ENCODE measurements around the gene SLC38A7. TPM values are rescaled to one million over a fixed set of nuclear protein-coding genes. Genes with fewer than 3 reads are reported as not detected.

Gene SLC38A7
- total RNA-seq, 1 experiment from 2014 or later, result 21.3 TPM

- no TSS peak for BruUV-seq (replicated peaks)
- no peak overlapping the region for H3K4me3 ChIP-seq (ENCODE audit: low read depth, low read length, poor library complexity, severe bottlenecking)
- TF ChIP-seq CTCF (conservative IDR thresholded peaks at IDR 0.05; ENCODE audit: low read depth, low read length), result no peak
- no peak for TF ChIP-seq EZH2 (IDR thresholded peaks at IDR 0.05; ENCODE audit: borderline replicate concordance, low read depth, low read length, poor library complexity, severe bottlenecking)
- H3K4me1 ChIP-seq (ENCODE audit: insufficient read depth, low read length, poor library complexity, severe bottlenecking), result no peaks in the 10 kb centered on the region
- H3K36me3 ChIP-seq (ENCODE audit: insufficient read depth, low read length, poor library complexity, severe bottlenecking), result peaks cover 8% of the 10 kb centered on the region
- POLR2A ChIA-PET (ENCODE audit: low non-redundant PET), result no interaction called here
- CTCF ChIA-PET, result no interaction called here
- H3K27me3 ChIP-seq (replicated peaks; ENCODE audit: insufficient read depth, low read depth, low read length, poor library complexity), result no peaks in the 10 kb centered on the region
- no peak for DNase-seq (ENCODE audit: low spot score)
- H3K27ac ChIP-seq (ENCODE audit: low read depth, low read length, poor library complexity, severe bottlenecking), result no peak overlapping the region
- intact Hi-C loops (cut with micrococcal nuclease; ENCODE audit: unreplicated experiment), result no loop called here
- H3K9me3 ChIP-seq (ENCODE audit: low read depth, low read length, poor library complexity, severe bottlenecking), result no peaks in the 10 kb centered on the region
Measured at GRCh38 chr16:58709333-58709732, 24.8 kb upstream of the SLC38A7 start.

GRCh38 chr16:58699151-58699550 lies 14.6 kb upstream of the SLC38A7 start:
- POLR2A ChIA-PET (ENCODE audit: low non-redundant PET), result no interaction called here
- intact Hi-C loops (cut with micrococcal nuclease; ENCODE audit: unreplicated experiment), result no loop called here

GRCh38 chr16:58695368-58695767 lies 10.8 kb upstream of the SLC38A7 start:
- H3K9me3 ChIP-seq (ENCODE audit: low read depth, low read length, poor library complexity, severe bottlenecking), result no peaks in the 10 kb centered on the region
- H3K27me3 ChIP-seq (replicated peaks; ENCODE audit: insufficient read depth, low read depth, low read length, poor library complexity), result no peaks in the 10 kb centered on the region
- ChIA-PET POLR2A (ENCODE audit: low non-redundant PET) (no interaction called here), CTCF (no interaction called here)
- no TSS peak for BruUV-seq (replicated peaks)
- H3K27ac ChIP-seq (ENCODE audit: low read depth, low read length, poor library complexity, severe bottlenecking), result no peak overlapping the region
- no peak for TF ChIP-seq CTCF (conservative IDR thresholded peaks at IDR 0.05; ENCODE audit: low read depth, low read length)
- TF ChIP-seq EZH2 (IDR thresholded peaks at IDR 0.05; ENCODE audit: borderline replicate concordance, low read depth, low read length, poor library complexity, severe bottlenecking), result no peak
- intact Hi-C loops (cut with micrococcal nuclease; ENCODE audit: unreplicated experiment), result no loop called here
- no peaks in the 10 kb centered on the region for H3K36me3 ChIP-seq (ENCODE audit: insufficient read depth, low read length, poor library complexity, severe bottlenecking)
- no peak for DNase-seq (ENCODE audit: low spot score)
- H3K4me3 ChIP-seq (ENCODE audit: low read depth, low read length, poor library complexity, severe bottlenecking), result no peak overlapping the region
- H3K4me1 ChIP-seq (ENCODE audit: insufficient read depth, low read length, poor library complexity, severe bottlenecking), result no peaks in the 10 kb centered on the region

More at GRCh38 chr16:58699151-58699550, 14.6 kb upstream of the SLC38A7 start:
- Histone ChIP-seq H3K27me3 (replicated peaks; ENCODE audit: insufficient read depth, low read depth, low read length, poor library complexity) (no peaks in the 10 kb centered on the region), H3K27ac (ENCODE audit: low read depth, low read length, poor library complexity, severe bottlenecking) (no peak overlapping the region), H3K36me3 (ENCODE audit: insufficient read depth, low read length, poor library complexity, severe bottlenecking) (no peaks in the 10 kb centered on the region), H3K9me3 (ENCODE audit: low read depth, low read length, poor library complexity, severe bottlenecking) (no peaks in the 10 kb centered on the region), H3K4me3 (ENCODE audit: low read depth, low read length, poor library complexity, severe bottlenecking) (no peak overlapping the region), H3K4me1 (ENCODE audit: insufficient read depth, low read length, poor library complexity, severe bottlenecking) (no peaks in the 10 kb centered on the region)
- TF ChIP-seq EZH2 (IDR thresholded peaks at IDR 0.05; ENCODE audit: borderline replicate concordance, low read depth, low read length, poor library complexity, severe bottlenecking), result no peak
- no peak for TF ChIP-seq CTCF (conservative IDR thresholded peaks at IDR 0.05; ENCODE audit: low read depth, low read length)
- no peak for DNase-seq (ENCODE audit: low spot score)
- no TSS peak for BruUV-seq (replicated peaks)
- CTCF ChIA-PET, result no interaction called here
